GM19463 (cell line): ENCODE data around the gene RFX4.
"Not testable (repeated sequence)": the region's sequence is repeated elsewhere in the genome, so short reads cannot be mapped to it uniquely, and the experiment has no call there.

ENCODE experiments used
- ATAC-seq: cut with Tn5 transposase; IDR thresholded peaks from one replicate; pipeline ENCODE4 v1.9.1; 2021; ENCODE audit warnings: mild to moderate bottlenecking, moderate library complexity; ENCODE audit not compliant: unreplicated experiment

Gene RFX4

GRCh38 chr12:106724116-106724515, 141.3 kb downstream of the RFX4 start:
- ATAC-seq, result no peak

GRCh38 chr12:106724934-106725333, 142.1 kb downstream of the RFX4 start:
- ATAC-seq, result no peak

GRCh38 chr12:106726603-106727202, 143.9 kb downstream of the RFX4 start:
- ATAC-seq, result not testable (repeated sequence)

GRCh38 chr12:106729611-106730010, 146.8 kb downstream of the RFX4 start:
- ATAC-seq, result no peak

GRCh38 chr12:106732890-106733289, 150.1 kb downstream of the RFX4 start:
- no peak for ATAC-seq

GRCh38 chr12:106733660-106734059, 150.9 kb downstream of the RFX4 start:
- no peak for ATAC-seq

- ATAC-seq, result no peak
These were observed 153.5 kb downstream of the RFX4 start for GRCh38 chr12:106736051-106736957.

GRCh38 chr12:106739318-106739717, 156.5 kb downstream of the RFX4 start:
- no peak for ATAC-seq

- ATAC-seq, result no peak
These were observed 157.2 kb downstream of the RFX4 start for GRCh38 chr12:106739815-106740530.

GRCh38 chr12:106740818-106741217, 158.0 kb downstream of the RFX4 start:
- no peak for ATAC-seq

GRCh38 chr12:106741247-106741646, 158.4 kb downstream of the RFX4 start:
- no peak for ATAC-seq

- ATAC-seq, result no peak
These were observed 160.6 kb downstream of the RFX4 start for GRCh38 chr12:106743270-106743988.

GRCh38 chr12:106744600-106744999, 161.8 kb downstream of the RFX4 start:
- ATAC-seq, result no peak

GRCh38 chr12:106745181-106745745, 162.5 kb downstream of the RFX4 start:
- no peak for ATAC-seq

GRCh38 chr12:106747973-106748436, 165.2 kb downstream of the RFX4 start:
- ATAC-seq, result no peak

- ATAC-seq, result no peak
These were observed 167.7 kb downstream of the RFX4 start for GRCh38 chr12:106750524-106750923.

- ATAC-seq, result peak; percentile 97
These were observed 170.7 kb downstream of the RFX4 start for GRCh38 chr12:106753526-106753925.

GRCh38 chr12:106754331-106754730, 171.5 kb downstream of the RFX4 start:
- no peak for ATAC-seq

- ATAC-seq, result no peak
These were observed 175.0 kb downstream of the RFX4 start for GRCh38 chr12:106757623-106758348.
